Vagina (tissue), 2 donors: ENCODE data around the gene KRTAP12-3.

Experiments
- POLR2AphosphoS5 ChIP-seq, 2 donors: sonication (generic); formaldehyde crosslinking; IDR thresholded peaks; one replicate each; pipeline ENCODE4 v1.9.0; 2017; ENCODE audit warnings: antibody characterized with exemption in 2 of 2, mild to moderate bottlenecking in 2 of 2, low read depth in 1 of 2; ENCODE audit not compliant: insufficient read depth in 1 of 2
- TF ChIP-seq, protein P1 (sequence below), 3 experiments: fragments of 450-650 bp in 2 of 3; fragments of 200-600 bp in 1 of 3; sonication (generic) in 1 of 3; IDR thresholded peaks; one replicate each; pipeline ENCODE4 v1.5.1; 2017 to 2019; ENCODE audit warnings: antibody characterized with exemption in 3 of 3, mild to moderate bottlenecking in 2 of 3, moderate library complexity in 2 of 3

DNA sequence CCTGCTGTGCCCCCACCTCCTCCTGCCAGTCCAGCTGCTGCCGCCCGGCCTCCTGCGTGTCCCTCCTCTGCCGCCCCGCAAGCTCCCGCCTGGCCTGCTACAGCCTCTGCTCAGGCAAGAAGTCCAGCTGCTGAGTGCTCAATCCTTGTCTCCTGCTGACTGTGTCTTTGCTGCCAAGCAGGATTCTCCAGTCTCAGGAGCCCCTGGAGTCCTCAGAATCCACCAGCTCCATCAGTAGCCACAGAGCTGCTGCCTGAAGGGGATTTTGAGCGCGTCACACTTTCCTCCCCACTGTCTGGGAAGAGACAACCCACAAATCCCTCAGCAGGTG lies 10.5 kb upstream of the KRTAP12-3 start:
- TF ChIP-seq, protein P1, sequence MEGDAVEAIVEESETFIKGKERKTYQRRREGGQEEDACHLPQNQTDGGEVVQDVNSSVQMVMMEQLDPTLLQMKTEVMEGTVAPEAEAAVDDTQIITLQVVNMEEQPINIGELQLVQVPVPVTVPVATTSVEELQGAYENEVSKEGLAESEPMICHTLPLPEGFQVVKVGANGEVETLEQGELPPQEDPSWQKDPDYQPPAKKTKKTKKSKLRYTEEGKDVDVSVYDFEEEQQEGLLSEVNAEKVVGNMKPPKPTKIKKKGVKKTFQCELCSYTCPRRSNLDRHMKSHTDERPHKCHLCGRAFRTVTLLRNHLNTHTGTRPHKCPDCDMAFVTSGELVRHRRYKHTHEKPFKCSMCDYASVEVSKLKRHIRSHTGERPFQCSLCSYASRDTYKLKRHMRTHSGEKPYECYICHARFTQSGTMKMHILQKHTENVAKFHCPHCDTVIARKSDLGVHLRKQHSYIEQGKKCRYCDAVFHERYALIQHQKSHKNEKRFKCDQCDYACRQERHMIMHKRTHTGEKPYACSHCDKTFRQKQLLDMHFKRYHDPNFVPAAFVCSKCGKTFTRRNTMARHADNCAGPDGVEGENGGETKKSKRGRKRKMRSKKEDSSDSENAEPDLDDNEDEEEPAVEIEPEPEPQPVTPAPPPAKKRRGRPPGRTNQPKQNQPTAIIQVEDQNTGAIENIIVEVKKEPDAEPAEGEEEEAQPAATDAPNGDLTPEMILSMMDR (IDR thresholded peaks at IDR 0.05), result no peak
- no peak for TF ChIP-seq POLR2AphosphoS5 (IDR thresholded peaks at IDR 0.05; ENCODE audit: insufficient read depth in 1 of 2, low read depth in 1 of 2)
